H1 (cell line): ENCODE measurements around the gene PTPRT. TPM values are rescaled to one million over a fixed set of nuclear protein-coding genes. Genes with fewer than 3 reads are reported as not detected.
A peak's percentile ranks its signal among the peaks of the same experiment; 100 is the strongest.

Experiments
- CTCF ChIA-PET: fragments of 300-600 bp; sonication (Branson Sonifier 250); formaldehyde crosslinking; loops from one replicate; lab custom pipeline; 2021; ENCODE audit not compliant: partially characterized antibody; lab: Charles Lee
- POLR2A ChIA-PET: fragments of 300-600 bp; sonication (Branson Sonifier 250); formaldehyde crosslinking; loops from one replicate; lab custom pipeline; 2021; ENCODE audit warnings: inconsistent platforms; ENCODE audit not compliant: partially characterized antibody; lab: Charles Lee
- DNase-seq, 2 experiments: peaks; one replicate each; pipeline versions ENCODE4 v3.0.0 to v3.0.0-alpha.2; 2010 to 2022; ENCODE audit warnings: low spot score in 2 of 2, low read depth in 1 of 2, mixed read lengths in 1 of 2
- FAIRE-seq: peaks from 2 replicates; lab custom pipeline; 2011; peaks lifted over from hg19 to GRCh38; lab: Jason Lieb, UNC
- H2AFZ ChIP-seq: 2 replicates; pipeline ENCODE4 v1.8.1; 2012; ENCODE audit warnings: low read length, inconsistent platforms
- H2AK5ac ChIP-seq: 2 replicates; pipeline ENCODE4 v1.6.1; 2013; ENCODE audit warnings: low read depth, low read length
- H2BK120ac ChIP-seq: replicated peaks from 2 replicates; pipeline ENCODE3; 2013; ENCODE audit warnings: low read depth, low read length, inconsistent platforms
- H2BK12ac ChIP-seq: 2 replicates; pipeline ENCODE4 v1.6.1; 2013; ENCODE audit warnings: low read depth, low read length
- H2BK15ac ChIP-seq: 2 replicates; pipeline ENCODE4 v1.6.1; 2013; ENCODE audit warnings: low read length
- H2BK20ac ChIP-seq: 2 replicates; pipeline ENCODE4 v1.6.1; 2013; ENCODE audit warnings: low read length
- H2BK5ac ChIP-seq: 2 replicates; pipeline ENCODE4 v1.6.1; 2013; ENCODE audit warnings: low read depth, low read length
- H3K14ac ChIP-seq: 2 replicates; pipeline ENCODE4 v1.6.1; 2013; ENCODE audit warnings: inconsistent platforms; ENCODE audit not compliant: insufficient read length
- H3K18ac ChIP-seq: 2 replicates; pipeline ENCODE4 v1.6.1; 2013; ENCODE audit warnings: low read length; ENCODE audit errors: extremely low read depth
- H3K23ac ChIP-seq: 2 replicates; pipeline ENCODE4 v1.6.1; 2013; ENCODE audit warnings: inconsistent platforms; ENCODE audit not compliant: insufficient read length
- H3K23me2 ChIP-seq: 2 replicates; pipeline ENCODE4 v1.6.1; 2013; ENCODE audit warnings: low read depth, low read length
- H3K27ac ChIP-seq: 2 replicates; pipeline ENCODE4 v1.6.1; 2011; ENCODE audit warnings: low read depth, low read length, inconsistent platforms
- H3K27me3 ChIP-seq, 4 experiments: replicated peaks in 1 of 4; 1 replicate in 1 of 4; 2 replicates in 3 of 4; pipeline versions ENCODE4 v1.6.1 to v1.8.1; 2011 to 2013; ENCODE audit warnings: low read length in 3 of 4, mild to moderate bottlenecking in 3 of 4, inconsistent platforms in 2 of 4, mixed read lengths in 2 of 4, moderate library complexity in 1 of 4; ENCODE audit not compliant: control insufficient read depth in 3 of 4, insufficient read depth in 3 of 4; ENCODE audit errors: extremely low read depth in 1 of 4
- H3K36me3 ChIP-seq, 4 experiments: 2 replicates each; pipeline versions ENCODE4 v1.6.1 to v1.8.1; 2011 to 2013; ENCODE audit warnings: mild to moderate bottlenecking in 4 of 4, low read length in 3 of 4, moderate library complexity in 2 of 4, control low read depth in 1 of 4, inconsistent platforms in 1 of 4; ENCODE audit not compliant: insufficient read depth in 4 of 4, control insufficient read depth in 2 of 4
- H3K4ac ChIP-seq: replicated peaks from 2 replicates; pipeline ENCODE3; 2013; ENCODE audit warnings: low read length, low read depth, mixed read lengths, inconsistent platforms; ENCODE audit not compliant: insufficient read length
- H3K4me1 ChIP-seq, 4 experiments: replicated peaks in 1 of 4; 1 replicate in 1 of 4; 2 replicates in 3 of 4; pipeline versions ENCODE4 v1.6.1 to v1.8.1; 2011 to 2013; ENCODE audit warnings: low read length in 3 of 4, inconsistent platforms in 2 of 4, mixed read lengths in 1 of 4; ENCODE audit not compliant: insufficient read depth in 4 of 4, control insufficient read depth in 3 of 4
- H3K4me2 ChIP-seq, 2 experiments: 2 replicates each; pipeline versions ENCODE4 v1.6.1 to v1.8.1; 2011 to 2013; ENCODE audit warnings: low read depth in 2 of 2, low read length in 2 of 2, control low read depth in 1 of 2, inconsistent platforms in 1 of 2, mild to moderate bottlenecking in 1 of 2; ENCODE audit not compliant: insufficient read depth in 1 of 2
- H3K4me3 ChIP-seq, 4 experiments: fragments of 200-600, 300-600 bp in 1 of 4; sonication (generic), shearing (Covaris generic), sonication (Bioruptor Twin) in 1 of 4; 2 replicates each; pipeline versions ENCODE4 v1.5.1 to v1.8.1; 2011 to 2016; ENCODE audit warnings: low read length in 4 of 4, low read depth in 3 of 4, control low read depth in 2 of 4, inconsistent platforms in 2 of 4, mild to moderate bottlenecking in 2 of 4, mixed read lengths in 1 of 4, moderate library complexity in 1 of 4; ENCODE audit not compliant: insufficient read depth in 2 of 4; ENCODE audit errors: extremely low read depth in 1 of 4
- H3K56ac ChIP-seq: replicated peaks from 2 replicates; pipeline ENCODE3; 2013; ENCODE audit warnings: low read depth, mild to moderate bottlenecking, mixed read lengths, low read length, inconsistent platforms; ENCODE audit not compliant: insufficient read length
- H3K79me1 ChIP-seq: 2 replicates; pipeline ENCODE4 v1.6.1; 2013; ENCODE audit warnings: low read depth, low read length, control low read depth
- H3K79me2 ChIP-seq, 2 experiments: 2 replicates each; pipeline versions ENCODE4 v1.6.1 to v1.8.1; 2012 to 2013; ENCODE audit warnings: low read length in 2 of 2, mild to moderate bottlenecking in 2 of 2, inconsistent platforms in 1 of 2; ENCODE audit not compliant: insufficient read depth in 2 of 2, control insufficient read depth in 1 of 2
- H3K9ac ChIP-seq, 4 experiments: replicated peaks in 1 of 4; 1 replicate in 1 of 4; 2 replicates in 3 of 4; pipeline versions ENCODE4 v1.6.1 to v1.8.1; 2011 to 2013; ENCODE audit warnings: low read depth in 3 of 4, low read length in 3 of 4, control low read depth in 2 of 4, mild to moderate bottlenecking in 2 of 4, moderate library complexity in 2 of 4, inconsistent platforms in 1 of 4; ENCODE audit errors: extremely low read depth in 1 of 4
- H3K9me3 ChIP-seq, 2 experiments: 2 replicates each; pipeline versions ENCODE4 v1.6.1 to v1.8.1; 2012 to 2013; ENCODE audit warnings: mild to moderate bottlenecking in 2 of 2, moderate library complexity in 2 of 2, control low read depth in 1 of 2, inconsistent platforms in 1 of 2, low read depth in 1 of 2, low read length in 1 of 2, mixed read lengths in 1 of 2; ENCODE audit not compliant: insufficient read depth in 2 of 2
- H4K20me1 ChIP-seq, 2 experiments: replicated peaks in 1 of 2; 2 replicates each; pipeline versions ENCODE3 to v1.8.1; 2011 to 2013; ENCODE audit warnings: inconsistent platforms in 2 of 2, low read length in 2 of 2, mild to moderate bottlenecking in 1 of 2; ENCODE audit not compliant: insufficient read depth in 2 of 2, control insufficient read depth in 1 of 2
- H4K5ac ChIP-seq: 2 replicates; pipeline ENCODE4 v1.6.1; 2013; ENCODE audit warnings: low read length, low read depth, mixed read lengths, inconsistent platforms; ENCODE audit not compliant: insufficient read length
- H4K8ac ChIP-seq: 2 replicates; pipeline ENCODE4 v1.8.0; 2013; ENCODE audit warnings: mild to moderate bottlenecking, moderate library complexity, low read length, inconsistent platforms; ENCODE audit not compliant: insufficient read depth; ENCODE audit errors: extremely low read depth
- H4K91ac ChIP-seq: replicated peaks from 2 replicates; pipeline ENCODE3; 2013; ENCODE audit warnings: low read length, mixed read lengths, inconsistent platforms; ENCODE audit not compliant: insufficient read length
- CBX8 ChIP-seq: fragments of 300-800, 300-1000 bp; sonication (generic); IDR thresholded peaks from 2 replicates; pipeline ENCODE4 v1.7.1; 2016; ENCODE audit warnings: low read depth, low read length, borderline replicate concordance
- CHD1 ChIP-seq: IDR thresholded peaks from 2 replicates; pipeline ENCODE4 v1.6.1; 2012; ENCODE audit warnings: low read depth, low read length, improper control_type of control experiment
- CTBP2 ChIP-seq: IDR thresholded peaks from 2 replicates; pipeline ENCODE4 v1.7.0; 2011; ENCODE audit warnings: borderline replicate concordance, mild to moderate bottlenecking, moderate library complexity, mixed read lengths, low read length; ENCODE audit not compliant: insufficient read depth, insufficient read length
- HDAC2 ChIP-seq, 2 experiments: fragments of 300-600 bp in 1 of 2; sonication (generic) in 1 of 2; IDR thresholded peaks; 2 replicates each; pipeline ENCODE4 v1.6.1; 2011 to 2012; ENCODE audit warnings: low read depth in 2 of 2, low read length in 2 of 2, mild to moderate bottlenecking in 2 of 2, moderate library complexity in 2 of 2, borderline replicate concordance in 1 of 2, inconsistent platforms in 1 of 2
- MAFK ChIP-seq: IDR thresholded peaks from 2 replicates; pipeline ENCODE4 v1.6.1; 2012; ENCODE audit warnings: low read depth, mild to moderate bottlenecking, improper control_type of control experiment, low read length
- POU5F1 ChIP-seq: IDR thresholded peaks from 2 replicates; pipeline ENCODE4 v1.6.1; 2011; ENCODE audit warnings: low read depth, mild to moderate bottlenecking, low read length, moderate library complexity
- RFX5 ChIP-seq: IDR thresholded peaks from 2 replicates; pipeline ENCODE4 v1.6.1; 2011; ENCODE audit warnings: low read depth, low read length, improper control_type of control experiment, borderline replicate concordance
- SIN3A ChIP-seq, 2 experiments: IDR thresholded peaks in 1 of 2; conservative IDR thresholded peaks in 1 of 2; 2 replicates each; pipeline ENCODE4 v1.6.1; 2011 to 2012; ENCODE audit warnings: low read length in 2 of 2, improper control_type of control experiment in 1 of 2, low read depth in 1 of 2, mild to moderate bottlenecking in 1 of 2
- SP2 ChIP-seq: IDR thresholded peaks from 2 replicates; pipeline ENCODE4 v1.6.1; 2012; ENCODE audit warnings: mild to moderate bottlenecking, low read length, inconsistent platforms
- ZNF274 ChIP-seq: IDR thresholded peaks from 2 replicates; pipeline ENCODE4 v1.7.0; 2012; ENCODE audit warnings: low read length, borderline replicate concordance; ENCODE audit errors: extremely low read depth
- WGBS, 2 experiments: shearing (Covaris generic) in 1 of 2; methylation state at CpG; one replicate each; pipeline versions ENCODE4 v1.1.6 to v1.1.7; 2013 to 2015; ENCODE audit warnings: low lambda C conversion rate in 2 of 2, mixed read lengths in 2 of 2, inconsistent platforms in 1 of 2, low coverage in 1 of 2, missing lambda C conversion rate in 1 of 2; ENCODE audit not compliant: insufficient replicate concordance in 2 of 2, insufficient coverage in 1 of 2, insufficient read length in 1 of 2; ENCODE audit errors: extremely low coverage in 1 of 2, missing lambda C conversion rate in 1 of 2; 5-methylcytosine and 5-hydroxymethylcytosine counted together
- polyA plus RNA-seq, 7 experiments: library from polyadenylated mRNA; depleted of rRNA in 3 of 7; stranded (reverse) in 5 of 7; unstranded in 2 of 7; fragments of >200 nt in 5 of 7; fragments of 200-250 nt in 2 of 7; gene quantifications; 1 replicate in 5 of 7; 2 replicates in 1 of 7; 4 replicates in 1 of 7; pipeline versions ENCODE4 v1.2.1 to v1.2.3, GENCODE V29; 2011 to 2013; ENCODE audit warnings: missing spikeins in 2 of 7, mixed read lengths in 2 of 7
- total RNA-seq: library from RNA; stranded (reverse); fragmentation: NEBNext Ultra II Directional; extraction: Animal tissue kit (Norgen Biotek cat#: 25700); gene quantifications from 2 replicates; pipeline ENCODE4 v1.2.1, GENCODE V29; 2021
- TF ChIP-seq, protein P1 (sequence below): IDR thresholded peaks from 2 replicates; pipeline ENCODE4 v1.6.1; 2012; ENCODE audit warnings: low read length, inconsistent platforms

The PTPRT gene
- total and polyA plus RNA-seq, 2 of the 8 experiments (the other 6 are each of a cell fraction or from before 2014, with no cell fraction given) = 0.33 to 1.8 TPM

DNA sequence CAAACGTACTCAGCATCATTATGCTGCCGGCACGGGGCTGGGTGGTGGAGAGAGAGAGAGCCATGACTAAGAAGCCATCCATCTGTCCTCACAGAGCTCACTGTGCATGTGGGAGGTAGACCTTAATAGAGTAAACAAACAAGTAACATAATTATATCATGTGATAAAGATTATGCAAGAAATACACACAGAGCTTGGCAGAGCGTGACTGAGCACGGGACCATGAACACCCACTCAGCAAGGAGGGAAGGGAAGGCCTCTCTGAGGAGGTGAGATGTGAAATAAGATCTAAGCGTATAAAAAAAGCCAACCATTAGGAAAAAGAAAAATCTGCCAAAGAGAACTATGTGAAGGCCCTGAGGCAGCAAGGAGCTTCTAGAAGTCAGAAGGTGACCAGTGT is 207.5 kb downstream of the PTPRT start:
- Histone ChIP-seq H2BK15ac (no peak overlapping the region), H3K9me3 (no peaks in the 10 kb centered on the region), H2BK20ac (no peak overlapping the region), H2BK120ac (no peak overlapping the region), H3K27ac (no peak overlapping the region), H3K36me3 (no peaks in the 10 kb centered on the region), H3K9ac (no peak overlapping the region), H3K23me2 (no peaks in the 10 kb centered on the region), H3K4me3 (no peak overlapping the region), H3K4ac (no peak overlapping the region), H4K91ac (no peak overlapping the region), H3K14ac (no peak overlapping the region), H2AFZ (no peak overlapping the region), H4K20me1 (peaks cover 0 to 1% of the 10 kb centered on the region in 2 experiments), H3K4me2 (no peak overlapping the region), H3K27me3 (0 out of 7 replicates have a peak, but pooled peaks cover 0 to 2% (median 0%) of the 10 kb centered on the region in 4 experiments), H3K56ac (no peak overlapping the region), H3K23ac (no peak overlapping the region), H3K4me1 (peaks cover 0 to 13% (median 8%) of the 10 kb centered on the region in 4 experiments; a peak in 5 of 7 replicates), H3K79me1 (no peaks in the 10 kb centered on the region), H4K5ac (no peak overlapping the region), H3K18ac (no peak overlapping the region), H2AK5ac (no peak overlapping the region), H3K79me2 (no peaks in the 10 kb centered on the region), H4K8ac (no peak overlapping the region; the same call in 1 of the 2 replicates), H2BK12ac (peak overlapping the region; percentile 55; the same call in 1 of the 2 replicates), H2BK5ac (no peak overlapping the region)
- 86% methylated on average over 6 of the region's 6 CpGs; no CpG with 5 or more reads in 1 of the 2 experiments for WGBS, 2 experiments
- ChIA-PET CTCF (interaction anchor here (1.2 to 1.7 kb wide), 3 partner anchors 40 to 120 kb away, joined by 4 to 6 read pairs (median 5); no protein-coding TSS in a partner anchor), POLR2A (no interaction called here)
- FAIRE-seq = no peak
- no peak for DNase-seq
- TF ChIP-seq POU5F1 (no peak), CBX8 (no peak), CTBP2 (no peak), SIN3A (conservative IDR thresholded peaks at IDR 0.05 in 1 of 2, IDR thresholded peaks at IDR 0.05 in 1 of 2; ENCODE audit: low read depth in 1 of 2, low read length in 2 of 2) (no peak), SP2 (no peak), RFX5 (no peak), MAFK (no peak), ZNF274 (no peak), CHD1 (no peak), HDAC2 (IDR thresholded peaks at IDR 0.05; ENCODE audit: borderline replicate concordance in 1 of 2, low read depth in 2 of 2, low read length in 2 of 2) (no peak)
- TF ChIP-seq, protein P1, sequence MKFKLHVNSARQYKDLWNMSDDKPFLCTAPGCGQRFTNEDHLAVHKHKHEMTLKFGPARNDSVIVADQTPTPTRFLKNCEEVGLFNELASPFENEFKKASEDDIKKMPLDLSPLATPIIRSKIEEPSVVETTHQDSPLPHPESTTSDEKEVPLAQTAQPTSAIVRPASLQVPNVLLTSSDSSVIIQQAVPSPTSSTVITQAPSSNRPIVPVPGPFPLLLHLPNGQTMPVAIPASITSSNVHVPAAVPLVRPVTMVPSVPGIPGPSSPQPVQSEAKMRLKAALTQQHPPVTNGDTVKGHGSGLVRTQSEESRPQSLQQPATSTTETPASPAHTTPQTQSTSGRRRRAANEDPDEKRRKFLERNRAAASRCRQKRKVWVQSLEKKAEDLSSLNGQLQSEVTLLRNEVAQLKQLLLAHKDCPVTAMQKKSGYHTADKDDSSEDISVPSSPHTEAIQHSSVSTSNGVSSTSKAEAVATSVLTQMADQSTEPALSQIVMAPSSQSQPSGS = no peak
